Liver (tissue), 3 donors: ENCODE results near the gene APOL4.

Experiments
- GABPA ChIP-seq, 2 donors: IDR thresholded peaks in 1 of 2; conservative IDR thresholded peaks in 1 of 2; 2 replicates each; pipeline ENCODE4 v1.6.1; 2016; ENCODE audit warnings: antibody characterized with exemption in 2 of 2, mild to moderate bottlenecking in 1 of 2, moderate library complexity in 1 of 2
- TF ChIP-seq, protein P1 (sequence below): fragments of 150-350 bp; IDR thresholded peaks from 2 replicates; pipeline ENCODE4 v1.5.1; 2017; ENCODE audit warnings: improper control_type of control experiment, low read depth, low read length; ENCODE audit not compliant: missing input control
- TF ChIP-seq, protein P2 (sequence below): IDR thresholded peaks from 2 replicates; pipeline ENCODE4 v1.6.1; 2016; ENCODE audit warnings: antibody characterized with exemption
- donor health status: healthy.
- donor health status: healthy.

DNA sequence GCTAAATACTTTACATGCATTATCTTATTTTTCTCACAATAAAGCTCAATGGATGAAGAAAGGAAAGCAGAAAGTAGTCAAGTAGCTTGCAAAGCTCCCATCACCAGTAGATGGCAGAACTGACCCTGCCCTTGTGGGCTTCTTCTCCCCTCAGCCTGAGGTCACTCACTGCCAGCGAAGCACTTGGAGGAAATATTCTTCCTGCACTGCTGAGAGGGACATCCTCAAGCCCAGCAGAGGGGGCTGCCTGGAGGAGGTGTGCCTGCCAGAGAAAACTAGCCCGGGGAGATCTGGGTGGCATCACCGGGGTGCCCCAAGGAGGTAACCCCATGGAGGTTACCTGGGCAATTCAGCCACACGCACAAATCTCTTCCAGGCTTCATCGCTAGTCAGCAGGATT lies 6.6 kb downstream of the APOL4 start:
- TF ChIP-seq, protein P1, sequence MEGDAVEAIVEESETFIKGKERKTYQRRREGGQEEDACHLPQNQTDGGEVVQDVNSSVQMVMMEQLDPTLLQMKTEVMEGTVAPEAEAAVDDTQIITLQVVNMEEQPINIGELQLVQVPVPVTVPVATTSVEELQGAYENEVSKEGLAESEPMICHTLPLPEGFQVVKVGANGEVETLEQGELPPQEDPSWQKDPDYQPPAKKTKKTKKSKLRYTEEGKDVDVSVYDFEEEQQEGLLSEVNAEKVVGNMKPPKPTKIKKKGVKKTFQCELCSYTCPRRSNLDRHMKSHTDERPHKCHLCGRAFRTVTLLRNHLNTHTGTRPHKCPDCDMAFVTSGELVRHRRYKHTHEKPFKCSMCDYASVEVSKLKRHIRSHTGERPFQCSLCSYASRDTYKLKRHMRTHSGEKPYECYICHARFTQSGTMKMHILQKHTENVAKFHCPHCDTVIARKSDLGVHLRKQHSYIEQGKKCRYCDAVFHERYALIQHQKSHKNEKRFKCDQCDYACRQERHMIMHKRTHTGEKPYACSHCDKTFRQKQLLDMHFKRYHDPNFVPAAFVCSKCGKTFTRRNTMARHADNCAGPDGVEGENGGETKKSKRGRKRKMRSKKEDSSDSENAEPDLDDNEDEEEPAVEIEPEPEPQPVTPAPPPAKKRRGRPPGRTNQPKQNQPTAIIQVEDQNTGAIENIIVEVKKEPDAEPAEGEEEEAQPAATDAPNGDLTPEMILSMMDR = peak; percentile 66
- TF ChIP-seq GABPA (IDR thresholded peaks at IDR 0.05 in 1 of 2, conservative IDR thresholded peaks at IDR 0.05 in 1 of 2) = no peak
- TF ChIP-seq, protein P2, sequence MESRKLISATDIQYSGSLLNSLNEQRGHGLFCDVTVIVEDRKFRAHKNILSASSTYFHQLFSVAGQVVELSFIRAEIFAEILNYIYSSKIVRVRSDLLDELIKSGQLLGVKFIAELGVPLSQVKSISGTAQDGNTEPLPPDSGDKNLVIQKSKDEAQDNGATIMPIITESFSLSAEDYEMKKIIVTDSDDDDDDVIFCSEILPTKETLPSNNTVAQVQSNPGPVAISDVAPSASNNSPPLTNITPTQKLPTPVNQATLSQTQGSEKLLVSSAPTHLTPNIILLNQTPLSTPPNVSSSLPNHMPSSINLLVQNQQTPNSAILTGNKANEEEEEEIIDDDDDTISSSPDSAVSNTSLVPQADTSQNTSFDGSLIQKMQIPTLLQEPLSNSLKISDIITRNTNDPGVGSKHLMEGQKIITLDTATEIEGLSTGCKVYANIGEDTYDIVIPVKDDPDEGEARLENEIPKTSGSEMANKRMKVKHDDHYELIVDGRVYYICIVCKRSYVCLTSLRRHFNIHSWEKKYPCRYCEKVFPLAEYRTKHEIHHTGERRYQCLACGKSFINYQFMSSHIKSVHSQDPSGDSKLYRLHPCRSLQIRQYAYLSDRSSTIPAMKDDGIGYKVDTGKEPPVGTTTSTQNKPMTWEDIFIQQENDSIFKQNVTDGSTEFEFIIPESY = no peak
